Measurements from ENCODE around the gene SRGAP3.

The SRGAP3 gene

DNA sequence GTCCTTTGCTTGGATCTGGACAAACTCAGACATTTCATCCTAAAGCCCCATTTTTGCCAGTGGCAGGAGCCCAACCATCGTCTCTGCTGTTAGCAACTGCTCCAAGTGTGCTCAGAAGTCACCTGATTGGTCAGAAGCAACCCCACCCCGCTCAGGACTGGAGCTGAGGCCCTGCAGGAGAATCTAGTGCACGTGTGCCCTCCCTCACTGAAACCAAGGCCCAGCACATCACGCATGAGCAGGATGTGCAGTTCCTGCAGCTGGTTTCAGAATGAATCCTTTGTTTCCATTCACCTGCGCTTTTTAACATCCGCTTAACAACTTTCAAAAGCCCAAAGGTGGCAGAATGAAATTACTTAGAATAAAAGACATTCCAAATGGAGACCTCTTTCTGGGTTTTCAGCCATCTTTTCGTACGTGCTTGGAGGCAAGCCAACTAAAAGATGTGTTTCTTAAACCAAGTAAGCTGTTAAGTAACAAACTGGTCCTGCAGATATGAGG lies 81.2 kb downstream of the SRGAP3 start:
- no peak overlapping the region for H3K4me3 ChIP-seq (ENCODE audit: low read depth, low read length)
- TF ChIP-seq, protein P1, sequence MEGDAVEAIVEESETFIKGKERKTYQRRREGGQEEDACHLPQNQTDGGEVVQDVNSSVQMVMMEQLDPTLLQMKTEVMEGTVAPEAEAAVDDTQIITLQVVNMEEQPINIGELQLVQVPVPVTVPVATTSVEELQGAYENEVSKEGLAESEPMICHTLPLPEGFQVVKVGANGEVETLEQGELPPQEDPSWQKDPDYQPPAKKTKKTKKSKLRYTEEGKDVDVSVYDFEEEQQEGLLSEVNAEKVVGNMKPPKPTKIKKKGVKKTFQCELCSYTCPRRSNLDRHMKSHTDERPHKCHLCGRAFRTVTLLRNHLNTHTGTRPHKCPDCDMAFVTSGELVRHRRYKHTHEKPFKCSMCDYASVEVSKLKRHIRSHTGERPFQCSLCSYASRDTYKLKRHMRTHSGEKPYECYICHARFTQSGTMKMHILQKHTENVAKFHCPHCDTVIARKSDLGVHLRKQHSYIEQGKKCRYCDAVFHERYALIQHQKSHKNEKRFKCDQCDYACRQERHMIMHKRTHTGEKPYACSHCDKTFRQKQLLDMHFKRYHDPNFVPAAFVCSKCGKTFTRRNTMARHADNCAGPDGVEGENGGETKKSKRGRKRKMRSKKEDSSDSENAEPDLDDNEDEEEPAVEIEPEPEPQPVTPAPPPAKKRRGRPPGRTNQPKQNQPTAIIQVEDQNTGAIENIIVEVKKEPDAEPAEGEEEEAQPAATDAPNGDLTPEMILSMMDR (IDR thresholded peaks at IDR 0.05; ENCODE audit: insufficient read depth, low read depth, low read length, missing control alignments) = no peak
- DNase-seq (ENCODE audit: low read depth) = peak; percentile 94

DNA sequence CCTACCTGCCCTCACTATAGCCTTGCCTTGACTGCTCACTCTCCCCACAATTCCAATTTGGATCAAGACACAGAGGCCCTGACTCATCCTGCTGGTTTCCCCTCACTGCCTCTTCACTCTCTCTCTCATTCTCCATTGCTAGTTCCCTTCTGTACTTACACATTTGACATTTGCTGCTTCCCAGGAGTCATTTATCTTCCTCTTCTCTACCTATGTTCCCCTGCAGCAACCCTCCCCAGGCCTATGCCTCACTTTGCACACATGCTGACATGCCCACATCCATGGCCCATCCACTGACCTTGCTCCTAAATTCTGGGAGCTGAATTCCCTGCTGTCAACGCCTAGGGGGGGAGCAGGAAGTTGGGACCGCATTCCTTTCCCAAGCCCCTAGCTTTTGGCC lies 82.2 kb downstream of the SRGAP3 start:
- no peak for DNase-seq (ENCODE audit: low read depth)
- TF ChIP-seq, protein P1 (IDR thresholded peaks at IDR 0.05; ENCODE audit: insufficient read depth, low read depth, low read length, missing control alignments) = no peak
- H3K4me3 ChIP-seq (ENCODE audit: low read depth, low read length) = no peak overlapping the region

- no peak for DNase-seq (ENCODE audit: low read depth)
These were observed 84.0 kb downstream of the SRGAP3 start for GRCh38 chr3:9165421-9165820.

GRCh38 chr3:9163289-9163688 lies 86.2 kb downstream of the SRGAP3 start:
- H3K4me3 ChIP-seq (ENCODE audit: low read depth, low read length) = no peak overlapping the region
- DNase-seq (ENCODE audit: low read depth) = no peak
- TF ChIP-seq, protein P1 (IDR thresholded peaks at IDR 0.05; ENCODE audit: insufficient read depth, low read depth, low read length, missing control alignments) = no peak

More at GRCh38 chr3:9165421-9165820, 84.0 kb downstream of the SRGAP3 start:
- H3K4me3 ChIP-seq (ENCODE audit: low read depth, low read length) = no peak overlapping the region
- TF ChIP-seq, protein P1 (IDR thresholded peaks at IDR 0.05; ENCODE audit: insufficient read depth, low read depth, low read length, missing control alignments) = no peak

DNA sequence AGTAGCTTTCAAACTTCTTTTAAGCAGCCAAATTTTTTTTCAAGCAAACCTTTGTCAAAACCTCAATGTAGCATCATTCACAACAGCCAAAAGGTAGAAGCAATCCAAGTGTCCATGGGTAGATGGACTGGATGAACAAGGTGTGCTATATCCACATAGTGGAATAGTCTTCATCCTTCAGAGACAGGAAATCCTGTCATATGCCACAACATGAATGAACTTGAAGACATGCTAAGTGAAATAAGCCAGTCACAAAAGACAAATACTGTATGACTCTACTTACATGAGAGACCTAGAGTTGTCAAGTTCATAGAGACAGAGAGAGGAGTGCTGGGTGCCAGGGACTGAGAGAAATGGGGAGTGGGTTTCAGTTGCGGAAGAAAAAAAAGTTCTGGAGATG lies 87.6 kb downstream of the SRGAP3 start:
- H3K4me3 ChIP-seq (ENCODE audit: low read depth, low read length) = no peak overlapping the region
- TF ChIP-seq, protein P1 (IDR thresholded peaks at IDR 0.05; ENCODE audit: insufficient read depth, low read depth, low read length, missing control alignments) = no peak
- no peak for DNase-seq (ENCODE audit: low read depth)

DNA sequence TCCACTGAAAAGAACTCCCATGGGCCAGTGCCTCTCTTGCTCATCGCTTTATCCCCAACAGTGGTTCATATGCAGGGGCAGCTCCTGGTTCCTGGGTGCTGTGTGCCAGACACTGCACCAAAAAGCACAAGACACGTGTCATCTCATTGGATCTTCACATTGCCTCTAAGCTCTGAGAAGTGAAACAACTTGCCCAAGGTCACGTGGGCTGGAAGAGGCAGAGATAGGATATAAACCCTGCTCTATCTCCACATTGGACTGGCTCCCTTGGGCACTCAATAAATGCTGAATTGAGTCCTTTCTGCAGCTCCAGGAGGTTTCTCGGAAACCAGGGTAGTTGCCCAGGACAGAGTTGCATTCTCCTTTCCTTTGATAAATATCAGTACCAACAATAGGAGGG lies 88.1 kb downstream of the SRGAP3 start:
- DNase-seq (ENCODE audit: low read depth) = no peak
- H3K4me3 ChIP-seq (ENCODE audit: low read depth, low read length) = no peak overlapping the region
- TF ChIP-seq, protein P1 (IDR thresholded peaks at IDR 0.05; ENCODE audit: insufficient read depth, low read depth, low read length, missing control alignments) = no peak
